NOMO-1 treated with dmso at 0.1 percent for 144 hours (cell line): ENCODE measurements around the gene TRAF3.

Experiments
- DNase-seq: peaks from one replicate; lab custom pipeline; 2025; ENCODE audit not compliant: unreplicated experiment; lab: John Stamatoyannopoulos, UW

Gene TRAF3

DNA sequence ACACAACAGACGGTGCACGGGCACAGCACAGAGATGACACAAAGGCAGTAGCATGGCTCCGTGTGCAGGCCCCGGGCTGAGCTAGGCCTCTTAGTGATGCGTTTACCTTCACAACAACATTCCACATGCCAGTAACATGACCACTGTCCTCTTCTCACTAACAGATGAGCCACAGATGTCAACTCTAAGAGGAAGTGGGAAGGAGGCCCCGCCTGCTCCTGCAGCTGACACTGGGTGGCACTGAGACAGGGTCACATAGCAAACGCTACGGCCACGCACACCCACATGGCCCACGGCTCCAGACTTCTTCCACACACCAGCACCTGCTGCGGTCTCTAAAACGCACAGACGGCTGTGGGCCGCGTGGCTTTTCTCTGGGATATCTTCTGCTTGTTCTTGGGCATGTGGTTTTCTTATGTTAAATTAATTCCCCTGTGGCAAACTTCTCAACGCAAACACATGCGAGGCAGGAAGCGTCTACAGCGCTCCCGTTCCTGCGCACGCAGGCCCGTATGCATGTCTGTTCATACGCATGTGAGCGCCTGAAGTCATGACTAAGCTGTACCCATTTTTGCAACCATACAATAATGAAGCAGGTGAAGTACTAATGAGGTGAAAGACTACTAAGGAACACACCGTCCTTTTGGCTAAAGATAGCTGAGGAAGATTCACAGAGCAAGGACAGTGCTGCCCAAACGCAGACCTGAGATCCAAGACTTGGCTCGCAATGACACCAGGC is 172.0 kb downstream of the TRAF3 start:
- DNase-seq = peak; percentile 29

DNA sequence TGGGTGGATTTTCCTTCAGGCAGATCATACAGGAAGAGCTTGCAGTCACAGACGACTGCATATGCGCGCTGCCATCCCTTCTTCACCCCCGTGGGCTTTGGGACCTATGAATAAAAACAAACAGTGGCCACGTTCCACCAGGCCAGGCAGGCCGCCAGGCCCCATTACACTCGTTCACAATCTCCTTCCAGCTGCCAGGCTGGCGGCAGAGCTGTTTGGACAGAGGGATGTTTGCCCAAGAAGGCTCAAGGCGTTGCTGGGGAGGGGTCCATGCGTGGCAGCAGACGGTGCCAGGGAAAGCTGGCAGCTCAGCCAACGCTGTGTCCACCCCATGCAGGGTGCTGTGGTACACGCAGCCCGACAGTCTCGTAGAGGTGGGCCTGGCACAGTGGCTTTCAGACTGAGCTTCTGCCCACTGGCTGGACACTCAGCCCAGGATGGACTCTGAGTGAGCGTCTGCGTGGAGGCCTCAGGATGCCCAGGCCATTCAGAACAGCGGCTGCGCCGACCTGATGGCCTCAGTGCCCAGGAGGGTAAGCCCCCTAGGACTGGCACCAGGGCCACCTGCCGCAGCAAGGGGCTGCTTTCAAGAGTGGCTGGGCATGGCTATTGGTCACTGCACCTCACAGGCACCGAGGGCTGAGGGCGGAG is 172.7 kb downstream of the TRAF3 start:
- no peak for DNase-seq

DNA sequence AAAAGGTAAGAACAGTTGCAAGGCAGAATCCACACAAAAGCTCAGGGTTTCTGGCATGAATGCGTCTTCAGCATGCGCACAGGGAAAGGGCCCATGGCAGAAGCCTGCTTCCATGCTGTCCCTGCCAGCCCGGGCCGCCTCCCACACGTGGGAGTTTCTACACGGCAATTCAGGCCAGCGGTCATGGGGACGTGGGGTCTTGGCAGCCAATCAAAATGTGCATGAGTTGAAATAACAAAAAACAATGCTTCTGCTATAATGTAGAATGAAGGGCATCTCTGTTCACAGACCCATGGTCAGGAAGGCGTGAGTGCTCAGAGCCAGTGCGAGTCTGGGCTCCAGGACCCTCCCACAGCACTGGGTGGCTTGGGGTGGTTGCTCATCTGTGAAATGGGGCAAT is 173.8 kb downstream of the TRAF3 start:
- DNase-seq = no peak

DNA sequence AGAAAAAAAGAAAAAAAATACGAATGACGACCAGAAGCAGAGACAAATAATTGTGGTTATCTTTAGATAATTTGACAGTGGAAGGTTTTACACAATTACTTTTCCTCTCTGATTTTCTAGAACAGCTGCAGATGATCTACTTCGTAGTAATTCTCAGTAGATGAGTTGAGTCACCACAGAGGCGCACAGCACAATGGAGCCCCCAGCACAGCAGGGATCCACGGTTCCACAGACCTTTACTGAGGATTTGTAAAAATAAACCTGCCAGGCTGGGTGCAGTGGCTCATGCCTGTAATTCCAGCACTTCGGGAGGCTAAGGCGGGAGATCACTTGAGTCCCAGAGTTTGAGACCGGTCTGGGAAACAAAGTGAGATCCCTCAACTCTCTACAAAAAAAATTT is 174.6 kb downstream of the TRAF3 start:
- no peak for DNase-seq

DNA sequence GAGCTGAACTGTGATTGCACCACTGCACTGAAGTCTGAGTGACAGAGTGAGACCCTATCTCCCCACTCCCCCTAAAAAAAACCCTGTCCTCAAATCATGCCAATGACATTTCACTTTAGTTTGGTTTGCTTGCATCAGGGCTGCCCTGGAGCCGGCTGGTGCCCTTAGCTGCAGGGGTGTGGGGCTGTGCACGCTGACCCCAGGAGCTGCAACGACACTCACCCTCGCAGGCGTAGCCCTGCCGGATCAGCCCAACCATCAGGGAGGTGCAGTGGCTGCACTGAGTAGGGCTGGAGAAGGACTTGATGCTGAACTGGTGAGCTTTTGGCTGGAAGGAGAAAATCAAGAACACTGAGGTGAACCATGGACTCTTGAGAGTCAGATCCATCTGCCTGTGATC is 175.0 kb downstream of the TRAF3 start:
- no peak for DNase-seq

DNA sequence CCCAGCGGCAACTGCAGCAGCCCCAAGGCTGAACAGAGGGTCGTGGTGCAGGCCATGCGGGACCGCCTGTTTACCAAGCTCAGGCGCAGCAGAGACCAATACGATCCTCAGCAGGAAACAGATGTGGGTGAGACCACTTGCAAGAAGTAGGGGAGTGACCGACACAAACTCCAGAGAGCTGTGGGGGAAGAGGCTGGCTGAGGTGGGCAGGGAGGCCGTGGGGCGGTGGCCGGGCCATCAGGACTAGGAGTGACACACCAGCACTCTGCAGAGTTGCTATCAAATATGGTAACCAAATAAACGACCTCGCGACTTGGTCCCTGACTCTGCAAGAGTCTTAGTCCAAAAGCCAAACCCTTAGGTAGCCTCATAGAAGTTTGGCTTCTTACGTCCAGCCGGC is 175.9 kb downstream of the TRAF3 start:
- no peak for DNase-seq

DNA sequence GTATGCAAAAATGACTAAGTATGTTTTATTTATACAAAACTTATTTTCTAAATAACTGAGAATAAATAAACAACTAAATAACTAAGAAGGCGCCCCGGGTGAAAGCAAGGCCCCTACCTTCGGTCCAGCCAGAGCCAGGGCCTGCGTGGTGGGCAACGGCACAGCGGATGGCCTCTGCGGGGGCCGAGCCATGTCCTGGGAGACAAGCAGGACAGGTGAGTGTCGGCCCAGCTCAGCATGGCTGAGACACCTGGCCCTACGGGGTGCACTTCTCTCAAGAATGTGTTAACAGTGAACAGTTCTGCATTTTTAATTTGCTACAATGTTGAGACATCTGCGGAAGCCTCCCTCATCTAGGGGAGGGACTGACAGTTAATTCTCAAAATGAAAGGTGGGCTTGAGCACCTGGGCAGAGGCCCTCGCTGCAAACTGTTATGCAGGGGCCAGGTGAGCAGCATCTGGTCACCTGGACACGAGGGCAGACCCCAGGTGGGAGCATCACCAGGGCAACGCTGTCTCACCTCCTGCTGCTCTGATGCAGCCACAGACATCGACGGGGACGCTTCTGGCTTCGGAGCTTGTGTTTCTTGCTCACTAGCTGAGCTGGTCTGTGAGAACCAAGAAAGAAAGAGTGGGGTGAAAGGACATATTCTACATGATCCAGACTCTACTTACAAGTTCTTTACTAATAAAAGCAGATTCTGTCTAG is 177.0 kb downstream of the TRAF3 start:
- no peak for DNase-seq

DNA sequence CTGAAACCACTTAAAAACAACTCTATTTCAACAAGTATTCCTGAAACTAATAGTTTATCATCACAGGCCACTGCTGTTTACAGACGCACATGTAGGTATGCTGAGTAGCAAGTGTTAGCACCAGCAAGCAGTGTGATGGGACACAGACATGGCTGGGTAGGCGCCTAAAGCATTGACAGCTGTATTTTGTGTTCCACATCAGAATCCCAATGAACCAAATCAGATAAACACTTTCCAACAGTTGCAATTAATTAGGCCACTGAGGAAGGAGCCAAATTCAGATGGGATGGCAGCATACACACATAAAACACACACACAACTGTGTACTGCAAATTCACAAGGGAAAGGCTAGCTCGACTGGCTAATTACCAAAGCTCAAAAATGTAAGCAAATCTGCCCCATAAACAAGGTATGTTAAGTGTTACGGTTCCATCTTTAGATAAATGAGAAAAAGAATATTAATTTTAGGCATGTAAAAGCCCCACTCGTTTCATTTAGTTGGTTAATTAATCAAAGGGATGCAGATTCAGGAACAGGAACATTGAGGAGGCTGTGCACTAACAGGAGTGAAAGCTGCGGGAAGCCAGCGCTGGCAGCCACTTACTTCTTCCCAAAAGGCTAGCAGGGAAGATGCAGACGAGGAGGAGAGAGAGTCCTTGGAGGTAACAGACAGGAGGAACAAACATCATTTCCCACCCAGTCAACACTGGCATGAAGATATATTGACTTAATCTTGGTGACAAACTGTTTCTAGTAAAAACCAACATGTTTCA is 178.6 kb downstream of the TRAF3 start:
- DNase-seq = no peak

DNA sequence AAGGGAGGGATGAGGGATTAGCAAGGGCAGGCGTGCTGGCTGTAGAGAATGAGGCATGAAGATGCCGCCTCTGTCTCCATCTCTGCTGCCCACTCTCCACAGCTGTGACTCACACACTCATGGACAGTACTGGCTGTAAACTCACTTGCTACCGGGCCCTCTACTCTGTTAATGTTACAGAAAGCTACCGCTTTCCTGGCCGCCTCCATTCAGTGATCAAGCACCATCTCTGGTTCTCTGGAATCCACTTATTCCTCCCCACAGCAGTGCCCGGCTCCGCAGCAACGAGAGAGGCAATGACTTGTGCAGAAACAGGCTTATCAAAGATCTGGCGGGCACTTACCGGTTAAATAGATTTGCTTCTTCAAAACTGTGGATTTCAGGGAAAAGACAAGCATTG is 180.0 kb downstream of the TRAF3 start:
- DNase-seq = no peak

DNA sequence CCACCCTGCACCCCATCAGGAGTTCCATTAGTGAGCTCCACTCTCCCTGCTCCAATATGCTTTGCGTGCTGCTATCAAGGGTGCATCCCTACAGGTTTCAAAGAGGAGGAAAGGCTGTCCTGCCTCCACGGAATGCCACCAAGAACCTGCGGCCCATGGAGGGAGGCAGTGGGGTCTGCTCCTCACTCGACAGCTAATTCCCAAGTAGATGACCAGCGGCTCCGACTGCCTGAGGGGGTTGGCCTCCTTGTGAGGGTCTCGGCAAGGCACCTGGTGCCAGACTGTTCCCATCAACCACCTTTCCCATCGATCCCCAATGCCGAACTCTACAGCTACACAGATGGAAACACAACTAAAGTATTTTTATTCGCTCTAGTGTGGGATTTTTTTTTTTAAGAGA is 181.2 kb downstream of the TRAF3 start:
- no peak for DNase-seq
